AG04449 (cell line): Measurements from ENCODE around the gene MTMR12.

Source experiments
- CTCF ChIA-PET: fragments of 350-600 bp; formaldehyde crosslinking; extraction: SDS; loops from one replicate; lab custom pipeline; 2021; ENCODE audit warnings: antibody characterized with exemption; lab: Yijun Ruan, JAX
- POLR2A ChIA-PET: fragments of 400-600, 350-600 bp; formaldehyde crosslinking; extraction: SDS; loops from one replicate; lab custom pipeline; 2020; ENCODE audit warnings: antibody characterized with exemption, inconsistent platforms; lab: Yijun Ruan, JAX
- DNase-seq: peaks from one replicate; pipeline ENCODE4 v3.0.0-alpha.2; 2010; ENCODE audit warnings: low read depth, low spot score
- H3K4me3 ChIP-seq: 2 replicates; pipeline ENCODE4 v1.5.1; 2011; ENCODE audit warnings: low read depth, mild to moderate bottlenecking, control low read depth, low read length
- CTCF ChIP-seq: IDR thresholded peaks from one replicate; pipeline ENCODE4 v1.5.1; 2011; ENCODE audit warnings: mild to moderate bottlenecking, moderate library complexity, low read length, control low read depth, inconsistent platforms; ENCODE audit not compliant: insufficient read depth; ENCODE audit errors: missing control alignments

MTMR12 gene

DNA sequence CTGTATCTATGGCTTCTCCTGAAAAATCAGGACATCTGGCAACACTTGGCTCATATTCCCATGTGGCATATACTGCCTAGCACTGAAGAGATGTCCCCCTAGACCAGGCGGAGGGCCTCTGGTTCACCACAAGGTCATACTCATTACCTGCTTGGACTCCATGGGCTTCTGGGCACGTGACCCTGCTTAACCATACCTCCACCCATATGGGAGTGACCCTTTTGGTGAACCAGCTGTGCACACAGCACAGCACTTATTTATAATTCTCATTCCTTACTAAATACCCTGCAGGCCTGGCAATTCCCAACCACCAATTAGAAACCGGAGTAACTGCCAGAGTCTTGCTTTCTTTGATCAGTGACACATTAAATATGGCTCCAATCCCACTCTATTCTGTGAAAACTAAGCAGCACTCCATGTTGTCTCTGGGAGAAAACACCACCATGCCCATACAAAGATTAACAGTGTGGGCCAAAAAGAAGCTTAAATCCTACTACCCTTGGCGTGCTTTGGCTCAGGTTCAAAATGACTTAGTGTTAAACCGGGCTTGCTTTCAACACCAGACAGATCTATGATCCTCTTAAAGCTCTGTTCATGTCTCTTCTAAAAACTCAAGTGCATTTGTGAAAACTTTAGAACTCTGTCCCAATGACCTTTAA is 57.7 kb downstream of the MTMR12 start:
- no peak for DNase-seq
- CTCF ChIA-PET: interaction anchor here (0.9 to 2.6 kb wide), 2 partner anchors 23 to 358 kb away, joined by 3 to 10 read pairs; no protein-coding TSS in a partner anchor
- no peak for TF ChIP-seq CTCF
- POLR2A ChIA-PET: no interaction called here
- H3K4me3 ChIP-seq: no peak overlapping the region

DNA sequence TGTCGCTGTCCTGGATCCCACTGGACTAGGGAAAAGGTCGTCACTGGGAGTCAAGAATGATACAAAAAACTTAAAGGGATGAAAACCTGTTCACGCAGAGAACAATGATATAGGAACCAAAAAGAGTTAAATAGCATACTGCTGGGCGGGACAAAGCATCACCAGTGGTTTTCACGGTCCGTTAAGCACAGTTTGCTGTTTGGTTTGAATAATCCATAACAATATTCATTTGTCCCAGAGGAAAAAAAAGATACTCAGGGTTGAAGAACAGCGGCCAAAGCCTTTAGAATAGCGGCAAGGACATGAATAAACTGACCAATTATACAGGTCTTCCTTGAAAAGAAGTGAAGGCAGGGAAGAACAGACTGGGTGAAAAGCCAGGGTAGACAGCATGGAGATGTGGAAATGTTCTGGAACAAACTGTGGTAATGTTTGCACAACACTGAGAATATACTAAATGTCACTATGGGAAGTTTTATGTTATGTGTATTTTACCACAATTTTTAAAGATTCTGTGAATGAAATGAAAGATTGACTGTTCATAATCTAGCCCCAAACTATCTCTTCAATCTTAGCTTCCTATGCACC is 60.8 kb downstream of the MTMR12 start:
- ChIA-PET CTCF (interaction anchor here (1.2 kb wide), 2 partner anchors 9 to 19 kb away, joined by 3 to 4 read pairs; no protein-coding TSS in a partner anchor), POLR2A (no interaction called here)
- no peak for DNase-seq
- TF ChIP-seq CTCF: no peak
- no peak overlapping the region for H3K4me3 ChIP-seq

DNA sequence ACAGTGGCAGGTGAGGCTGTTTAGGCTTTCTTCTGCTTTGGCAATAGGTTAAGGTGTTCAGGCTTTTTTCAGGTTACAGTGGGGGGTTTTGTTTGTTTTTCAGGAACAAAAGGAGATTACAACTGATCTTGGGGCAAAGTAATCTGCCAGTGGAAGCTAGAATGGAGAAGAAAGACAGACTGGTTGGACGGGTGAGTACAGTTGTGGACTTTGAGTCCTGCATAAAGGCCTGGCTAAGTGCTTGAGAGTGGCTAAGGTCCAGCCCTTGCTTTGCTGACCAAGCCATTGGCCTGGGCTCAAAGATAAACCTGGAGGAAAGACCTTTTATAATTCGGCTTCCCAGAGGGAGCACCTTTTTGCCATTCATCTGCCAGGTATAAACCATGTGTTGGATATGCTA is 63.1 kb downstream of the MTMR12 start:
- no peak for DNase-seq
- CTCF ChIA-PET: interaction anchor here (1.1 to 10.0 kb wide), 3 partner anchors 9 to 80 kb away, joined by 3 to 110 read pairs (median 7); no protein-coding TSS in a partner anchor
- TF ChIP-seq CTCF: no peak
- no peak overlapping the region for H3K4me3 ChIP-seq
- POLR2A ChIA-PET: no interaction called here

GRCh38 chr5:32245742-32246141 is 67.0 kb downstream of the MTMR12 start:
- ChIA-PET POLR2A (no interaction called here), CTCF (interaction anchor here (10.0 kb wide), 1 partner anchor 13 kb away, joined by 110 read pairs; no protein-coding TSS in a partner anchor)
- DNase-seq: no peak
- no peak overlapping the region for H3K4me3 ChIP-seq
- TF ChIP-seq CTCF: no peak

- ChIA-PET CTCF (interaction anchor here (0.7 to 10.0 kb wide), 3 partner anchors 11 to 86 kb away, joined by 3 to 110 read pairs (median 4); no protein-coding TSS in a partner anchor), POLR2A (no interaction called here)
- no peak overlapping the region for H3K4me3 ChIP-seq
- TF ChIP-seq CTCF: no peak
- DNase-seq: no peak
These were observed 68.7 kb downstream of the MTMR12 start for GRCh38 chr5:32244017-32244416.
